GM18511 (cell line): Measurements from ENCODE around the gene GPRIN3.

ENCODE experiments used
- ATAC-seq: cut with Tn5 transposase; IDR thresholded peaks from one replicate; pipeline ENCODE4 v1.9.1; 2021; ENCODE audit warnings: mild to moderate bottlenecking, moderate library complexity; ENCODE audit not compliant: unreplicated experiment

The GPRIN3 gene

DNA sequence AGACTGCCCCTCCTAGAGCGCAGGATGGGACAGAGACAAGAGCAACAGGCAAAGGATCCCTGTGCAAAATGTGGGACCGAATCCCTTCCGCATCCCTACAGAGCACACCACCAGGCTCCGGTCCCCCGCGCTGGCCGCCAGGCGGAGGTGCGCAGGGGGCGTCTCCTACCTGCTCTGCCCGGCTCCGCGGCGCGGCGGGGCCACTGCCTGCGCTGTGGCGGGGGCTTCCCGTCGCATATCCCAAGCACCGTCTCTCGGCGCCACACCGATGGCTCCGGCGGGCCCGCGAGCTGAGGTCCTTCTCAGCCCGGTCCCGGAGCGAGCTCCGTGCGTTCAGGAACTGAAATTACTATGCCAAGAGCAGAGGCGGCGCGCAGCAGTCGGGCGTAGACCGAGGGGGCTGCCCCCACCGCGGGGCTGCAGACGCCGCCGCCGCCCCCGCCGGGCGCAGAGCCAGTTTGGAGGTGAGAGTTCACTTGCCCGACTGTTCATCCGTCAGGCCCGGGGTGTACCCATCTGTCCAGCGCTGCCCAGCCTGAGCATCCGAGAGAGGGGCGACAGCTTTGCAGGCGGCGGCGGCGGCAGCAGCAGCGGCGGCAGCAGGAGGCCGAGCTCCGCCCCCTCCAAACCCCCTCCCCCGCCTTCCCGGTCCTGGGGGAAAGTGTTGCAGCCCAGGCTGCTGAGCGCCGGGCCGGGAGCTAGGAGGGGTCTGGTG is at the start of gene GPRIN3:
Gene GPRIN3, minus strand, starts transcription at position 355 of the 715 bp plus-strand sequence. CDS start 57,690 bp downstream, outside the sequence.
- ATAC-seq = peak; percentile 89

GRCh38 chr4:89357340-89357739 is 49.7 kb upstream of the GPRIN3 start:
- no peak for ATAC-seq

- ATAC-seq = no peak
These were observed 48.5 kb upstream of the GPRIN3 start for GRCh38 chr4:89356086-89356485.

DNA sequence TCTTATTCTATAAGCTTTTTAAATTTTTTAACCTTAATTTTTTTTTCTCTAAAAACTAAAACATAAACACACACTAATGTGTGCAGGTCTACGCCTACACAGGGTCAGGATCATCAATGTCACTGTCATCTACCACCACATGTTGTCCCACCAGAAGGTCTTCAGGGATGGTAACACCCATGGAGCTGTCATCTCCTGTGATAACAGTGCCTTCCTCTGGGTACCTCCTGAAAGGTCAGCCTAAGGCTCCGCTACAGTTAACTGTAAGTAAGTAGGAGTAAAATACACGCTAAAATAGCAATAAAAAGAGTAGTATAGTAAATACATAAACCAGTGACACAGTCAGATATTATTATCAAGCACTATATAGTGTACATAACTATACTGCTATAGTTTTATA is 45.9 kb upstream of the GPRIN3 start:
- ATAC-seq = no peak

GRCh38 chr4:89352541-89352940 is 44.9 kb upstream of the GPRIN3 start:
- no peak for ATAC-seq

DNA sequence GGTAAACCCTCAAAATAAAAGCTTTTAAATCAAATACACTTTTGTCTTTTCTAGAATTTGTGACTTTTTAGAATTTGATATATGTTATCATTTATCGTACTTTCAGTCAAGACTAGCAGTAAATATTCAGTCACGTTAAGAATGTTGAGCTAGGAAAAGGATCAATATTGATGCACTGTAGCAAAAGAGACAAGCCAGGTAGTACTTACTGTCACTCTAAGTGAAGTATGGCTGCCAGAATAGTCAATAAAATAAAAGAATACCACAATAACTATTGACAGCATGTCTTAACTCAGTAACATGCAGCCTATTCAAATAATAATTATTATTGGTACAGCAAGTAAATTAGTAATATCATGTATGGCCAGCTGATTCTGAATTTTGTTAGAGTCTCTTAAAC is 43.6 kb upstream of the GPRIN3 start:
- no peak for ATAC-seq

- ATAC-seq = no peak
These were observed 39.9 kb upstream of the GPRIN3 start for GRCh38 chr4:89347363-89348025.

DNA sequence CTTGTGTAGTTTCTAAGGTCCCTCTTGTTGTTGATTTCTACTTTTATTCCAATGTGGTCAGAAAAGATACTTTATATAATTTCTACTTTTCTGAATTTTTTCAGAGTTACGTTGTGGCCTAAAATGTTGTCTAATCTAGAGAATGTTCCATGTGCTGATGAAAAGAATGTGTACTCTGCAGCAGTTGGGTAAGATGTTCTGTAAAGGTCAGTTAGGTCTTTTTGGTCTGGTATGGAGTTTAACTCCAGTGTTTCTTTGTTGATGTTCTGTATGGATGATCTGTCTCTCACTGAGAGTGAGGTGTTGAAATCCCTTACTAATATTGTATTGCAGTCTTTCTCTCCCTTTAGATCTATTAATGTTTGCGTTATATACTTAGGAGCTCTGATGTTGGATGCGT is 37.0 kb upstream of the GPRIN3 start:
- ATAC-seq = no peak

GRCh38 chr4:89338206-89338605 is 30.6 kb upstream of the GPRIN3 start:
- ATAC-seq = no peak

GRCh38 chr4:89337681-89338080 is 30.1 kb upstream of the GPRIN3 start:
- ATAC-seq = no peak

DNA sequence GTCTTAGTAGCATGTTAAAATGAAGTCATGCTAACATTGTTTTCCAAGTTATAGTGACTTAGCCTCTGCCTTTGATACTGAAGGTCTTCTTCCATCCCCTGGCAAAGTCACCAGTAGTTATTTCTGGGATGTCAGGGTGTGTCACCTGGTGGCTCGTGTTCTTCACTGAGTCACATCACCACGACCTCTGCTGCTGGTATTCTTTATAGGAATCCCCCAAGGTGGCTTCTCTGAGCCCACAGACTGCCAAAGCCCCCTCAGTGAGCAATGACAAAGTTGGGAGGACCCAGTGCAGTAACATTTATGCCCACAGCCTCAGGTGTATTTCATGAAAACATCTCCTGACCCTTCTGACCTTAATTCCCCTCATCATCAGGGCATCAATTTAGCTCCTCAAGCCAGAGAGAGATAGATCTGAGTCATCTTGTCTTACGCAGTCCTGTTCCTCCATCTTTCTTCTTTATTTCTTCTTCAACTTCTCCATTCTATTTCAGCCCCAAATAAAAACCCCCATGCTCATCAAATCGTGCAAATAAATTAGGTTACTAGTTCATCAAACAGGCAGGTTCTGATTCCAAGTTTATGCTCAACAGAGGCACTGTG is 29.3 kb upstream of the GPRIN3 start:
- ATAC-seq = no peak

DNA sequence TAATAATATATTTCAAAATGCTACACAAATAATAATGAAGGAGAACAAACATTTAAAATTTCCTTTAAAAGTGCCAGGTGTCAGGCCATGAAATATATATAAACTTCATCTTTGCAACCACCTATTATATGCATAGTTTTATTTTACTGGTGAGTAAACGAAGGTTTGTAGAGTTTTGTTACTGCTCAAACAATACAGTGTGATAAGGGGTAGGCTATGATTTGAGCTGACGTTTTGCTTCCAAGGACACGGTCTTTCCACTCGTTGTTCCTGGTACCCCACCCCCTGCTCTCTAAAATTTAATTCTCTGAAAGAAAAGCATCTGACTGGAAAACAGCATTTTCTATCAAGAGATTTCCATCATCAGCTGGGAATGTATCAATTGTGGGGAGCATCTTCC is 27.2 kb upstream of the GPRIN3 start:
- ATAC-seq = no peak

GRCh38 chr4:89334311-89334710 is 26.7 kb upstream of the GPRIN3 start:
- ATAC-seq = no peak

- ATAC-seq = no peak
These were observed 24.3 kb upstream of the GPRIN3 start for GRCh38 chr4:89331686-89332544.

DNA sequence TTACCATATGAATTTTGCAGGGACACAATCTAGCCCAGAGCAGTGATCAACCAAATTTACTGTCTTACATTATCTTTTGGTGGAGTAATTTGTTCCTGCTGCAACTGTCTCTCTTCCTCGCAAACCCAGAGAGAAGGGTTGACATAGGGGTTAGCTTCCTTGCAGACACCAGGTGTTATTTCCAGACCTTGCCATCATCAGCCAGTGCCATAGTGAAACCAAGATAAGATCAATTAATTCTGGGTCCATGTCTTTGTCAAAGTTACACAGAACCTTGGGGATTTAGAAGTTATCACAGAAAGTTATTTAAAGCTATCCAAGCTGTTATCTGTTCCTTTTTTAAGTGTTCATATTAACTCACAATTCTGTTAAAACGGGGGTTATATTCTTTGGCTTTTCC is 23.6 kb upstream of the GPRIN3 start:
- ATAC-seq = no peak

DNA sequence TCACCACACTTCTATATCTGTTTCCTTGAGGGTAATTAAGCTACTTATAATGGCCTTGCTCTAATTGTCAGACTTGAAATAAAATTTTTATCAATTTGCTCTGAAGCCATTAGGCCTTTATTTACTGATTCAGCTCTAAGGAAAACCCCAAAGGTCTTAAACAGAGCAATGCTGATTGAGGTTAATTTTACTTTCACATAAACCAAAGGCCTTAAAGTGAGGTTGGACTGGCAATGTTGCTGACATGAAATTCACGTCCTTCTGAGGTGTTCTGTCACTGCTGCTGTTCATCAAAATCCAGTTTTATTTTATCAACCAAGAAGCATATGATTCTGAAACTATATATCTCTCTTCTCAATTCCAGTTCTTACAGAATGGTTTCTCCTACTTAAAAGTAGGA is 21.7 kb upstream of the GPRIN3 start:
- no peak for ATAC-seq

- ATAC-seq = peak; percentile 97
These were observed 17.1 kb upstream of the GPRIN3 start for GRCh38 chr4:89324671-89325070.

- ATAC-seq = no peak
These were observed 15.1 kb upstream of the GPRIN3 start for GRCh38 chr4:89322671-89323070.

DNA sequence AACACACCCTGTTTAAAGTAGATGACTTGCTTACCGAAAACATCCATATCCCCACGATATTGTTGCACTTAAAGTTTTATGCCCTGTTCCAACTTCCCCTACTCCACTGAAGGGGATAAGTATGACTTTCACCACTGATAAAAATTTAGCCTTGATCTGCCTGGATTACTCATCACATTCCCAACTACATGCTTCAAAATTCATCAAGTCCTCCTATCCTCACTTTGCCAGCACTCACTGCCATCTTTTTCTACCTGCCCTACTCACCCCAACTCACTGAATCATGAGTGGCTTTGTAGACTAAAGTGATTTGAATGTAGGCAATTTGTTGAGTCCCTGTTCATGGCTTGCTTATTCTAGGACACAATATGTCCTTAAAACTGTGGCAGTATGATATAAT is 12.2 kb upstream of the GPRIN3 start:
- no peak for ATAC-seq

DNA sequence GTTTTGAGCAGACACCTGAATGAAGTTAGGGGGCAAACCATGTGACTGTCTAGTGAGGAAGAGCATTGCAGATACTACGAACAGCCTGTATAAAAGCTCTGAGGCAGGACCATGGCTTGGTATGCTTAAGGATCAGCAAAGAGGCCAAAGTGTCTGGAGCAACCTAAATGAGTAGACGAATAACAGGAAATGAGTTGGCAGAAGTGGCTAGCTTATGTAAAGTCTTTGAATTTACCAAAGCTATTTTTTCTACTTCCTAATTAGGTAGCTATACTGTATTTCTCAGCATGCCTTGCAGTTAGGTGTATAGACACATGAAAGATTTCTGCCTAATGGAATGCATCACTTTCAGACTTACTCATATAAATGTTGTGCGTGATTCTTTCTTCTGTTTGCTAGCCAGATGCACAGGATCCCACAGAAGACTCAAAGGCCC is 9.3 kb upstream of the GPRIN3 start:
- peak; percentile 62 for ATAC-seq

GRCh38 chr4:89316211-89316610 is 8.6 kb upstream of the GPRIN3 start:
- ATAC-seq = no peak
